HG03196 (cell line): ENCODE measurements around the gene FCHSD2.
"Not testable (repeated sequence)": the region's sequence is repeated elsewhere in the genome, so short reads cannot be mapped to it uniquely, and the experiment has no call there.

Experiments
- ATAC-seq: cut with Tn5 transposase; IDR thresholded peaks from one replicate; pipeline ENCODE4 v1.9.1; 2021; ENCODE audit not compliant: unreplicated experiment

FCHSD2 gene

GRCh38 chr11:73072935-73073481, 69.1 kb downstream of the FCHSD2 start:
- peak; percentile 62 for ATAC-seq

- no peak for ATAC-seq
Observed at GRCh38 chr11:73070653-73071052, 71.5 kb downstream of the FCHSD2 start.

- not testable (repeated sequence) for ATAC-seq
Observed at GRCh38 chr11:73061857-73062424, 80.2 kb downstream of the FCHSD2 start.

GRCh38 chr11:73061434-73061833, 80.7 kb downstream of the FCHSD2 start:
- ATAC-seq: not testable (repeated sequence)

- no peak for ATAC-seq
Observed at GRCh38 chr11:73059915-73060314, 82.2 kb downstream of the FCHSD2 start.

- ATAC-seq: no peak
Observed at GRCh38 chr11:73058989-73059674, 83.0 kb downstream of the FCHSD2 start.

GRCh38 chr11:73055655-73056354, 86.3 kb downstream of the FCHSD2 start:
- no peak for ATAC-seq

- no peak for ATAC-seq
Observed at GRCh38 chr11:73055002-73055401, 87.1 kb downstream of the FCHSD2 start.

GRCh38 chr11:73053964-73054363, 88.2 kb downstream of the FCHSD2 start:
- no peak for ATAC-seq

- ATAC-seq: peak; percentile 2
Observed at GRCh38 chr11:73048446-73048845, 93.7 kb downstream of the FCHSD2 start.

GRCh38 chr11:73047773-73048371, 94.2 kb downstream of the FCHSD2 start:
- peak; percentile 75 for ATAC-seq

- ATAC-seq: no peak
Observed at GRCh38 chr11:73040046-73040445, 102.1 kb downstream of the FCHSD2 start.

- no peak for ATAC-seq
Observed at GRCh38 chr11:73034777-73035176, 107.3 kb downstream of the FCHSD2 start.

GRCh38 chr11:73034331-73034730, 107.8 kb downstream of the FCHSD2 start:
- no peak for ATAC-seq

GRCh38 chr11:73030130-73030529, 112.0 kb downstream of the FCHSD2 start:
- no peak for ATAC-seq

- ATAC-seq: no peak
Observed at GRCh38 chr11:73029403-73029802, 112.7 kb downstream of the FCHSD2 start.

- no peak for ATAC-seq
Observed at GRCh38 chr11:73028611-73029010, 113.5 kb downstream of the FCHSD2 start.

- ATAC-seq: not testable (repeated sequence)
Observed at GRCh38 chr11:73027840-73028239, 114.3 kb downstream of the FCHSD2 start.

GRCh38 chr11:73024639-73025038, 117.5 kb downstream of the FCHSD2 start:
- ATAC-seq: no peak

GRCh38 chr11:73019996-73020395, 122.1 kb downstream of the FCHSD2 start:
- ATAC-seq: no peak

GRCh38 chr11:73019449-73019848, 122.7 kb downstream of the FCHSD2 start:
- ATAC-seq: no peak
